KMS-11 (cell line): ENCODE results near the gene MAP1LC3A.

Source experiments
- H2AFZ ChIP-seq: fragments of 200-600 bp; sonication (generic); 2 replicates; pipeline ENCODE4 v1.6.1; 2016; ENCODE audit warnings: antibody characterized with exemption, mixed run types, low read depth
- H3K27ac ChIP-seq: fragments of 200-600 bp; sonication (generic); 2 replicates; pipeline ENCODE4 v1.6.1; 2016; ENCODE audit warnings: mild to moderate bottlenecking, mixed run types
- H3K27me3 ChIP-seq: fragments of 200-600 bp; sonication (generic); 2 replicates; pipeline ENCODE4 v1.6.1; 2017; ENCODE audit warnings: mild to moderate bottlenecking, low read depth, mixed run types, moderate library complexity; ENCODE audit not compliant: insufficient read depth
- H3K36me3 ChIP-seq: fragments of 200-600 bp; sonication (generic); 2 replicates; pipeline ENCODE4 v1.6.1; 2017; ENCODE audit warnings: mild to moderate bottlenecking, mixed run types; ENCODE audit not compliant: insufficient read depth
- H3K4me1 ChIP-seq: fragments of 200-600 bp; sonication (generic); 2 replicates; pipeline ENCODE4 v1.6.1; 2016; ENCODE audit warnings: mild to moderate bottlenecking, low read depth, mixed run types; ENCODE audit not compliant: poor library complexity, severe bottlenecking
- H3K4me2 ChIP-seq: fragments of 200-600 bp; sonication (generic); 2 replicates; pipeline ENCODE4 v1.7.0; 2016; ENCODE audit warnings: mild to moderate bottlenecking, mixed run types
- H3K4me3 ChIP-seq: fragments of 200-600 bp; sonication (generic); IDR thresholded peaks from 2 replicates; pipeline ENCODE4 v1.6.1; 2017; ENCODE audit warnings: low read depth, low read length, mixed read lengths; ENCODE audit not compliant: insufficient read depth
- H3K79me2 ChIP-seq: fragments of 200-600 bp; sonication (generic); 2 replicates; pipeline ENCODE4 v1.6.1; 2016; ENCODE audit warnings: low read depth, mixed run types; ENCODE audit not compliant: insufficient read depth
- H3K9ac ChIP-seq: fragments of 200-600 bp; sonication (generic); 2 replicates; pipeline ENCODE4 v1.6.1; 2016; ENCODE audit warnings: mild to moderate bottlenecking, mixed run types
- H4K20me1 ChIP-seq: fragments of 200-600 bp; sonication (generic); 2 replicates; pipeline ENCODE4 v1.6.1; 2016; ENCODE audit warnings: mild to moderate bottlenecking, mixed run types; ENCODE audit not compliant: insufficient read depth
- CTCF ChIP-seq: fragments of 200-600 bp; sonication (generic); conservative IDR thresholded peaks from 2 replicates; pipeline ENCODE4 v1.6.1; 2017; ENCODE audit warnings: low read depth, mild to moderate bottlenecking, antibody characterized with exemption, low read length, moderate library complexity, mixed read lengths

Gene MAP1LC3A

DNA sequence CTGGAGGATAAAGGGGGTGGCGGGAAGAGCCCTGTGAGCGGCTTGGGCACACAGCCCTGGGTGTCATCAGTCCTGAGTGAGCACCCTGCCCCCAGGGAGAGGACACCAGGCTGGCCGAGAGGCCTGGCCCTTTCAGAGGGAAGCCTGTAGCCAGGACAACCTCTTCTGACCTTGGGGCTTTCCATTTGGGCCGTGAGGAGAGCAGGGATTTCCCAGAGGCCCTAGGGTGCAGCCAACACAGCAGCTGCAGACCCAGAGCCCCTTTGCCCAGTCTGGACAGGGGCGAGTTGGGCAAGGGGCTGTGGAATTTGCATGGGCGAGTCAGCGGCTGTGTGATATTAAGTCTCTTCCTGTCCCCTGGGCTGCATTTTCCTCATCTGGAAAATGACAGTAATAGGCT is 6.3 kb downstream of the MAP1LC3A start:
- Histone ChIP-seq H3K4me2 (no peak overlapping the region), H3K4me1 (peaks cover 11% of the 10 kb centered on the region), H3K27me3 (no peaks in the 10 kb centered on the region), H3K27ac (no peak overlapping the region), H2AFZ (no peak overlapping the region), H4K20me1 (no peaks in the 10 kb centered on the region), H3K79me2 (no peaks in the 10 kb centered on the region), H3K9ac (no peak overlapping the region), H3K4me3 (no peak overlapping the region), H3K36me3 (no peaks in the 10 kb centered on the region)
- TF ChIP-seq CTCF = no peak

DNA sequence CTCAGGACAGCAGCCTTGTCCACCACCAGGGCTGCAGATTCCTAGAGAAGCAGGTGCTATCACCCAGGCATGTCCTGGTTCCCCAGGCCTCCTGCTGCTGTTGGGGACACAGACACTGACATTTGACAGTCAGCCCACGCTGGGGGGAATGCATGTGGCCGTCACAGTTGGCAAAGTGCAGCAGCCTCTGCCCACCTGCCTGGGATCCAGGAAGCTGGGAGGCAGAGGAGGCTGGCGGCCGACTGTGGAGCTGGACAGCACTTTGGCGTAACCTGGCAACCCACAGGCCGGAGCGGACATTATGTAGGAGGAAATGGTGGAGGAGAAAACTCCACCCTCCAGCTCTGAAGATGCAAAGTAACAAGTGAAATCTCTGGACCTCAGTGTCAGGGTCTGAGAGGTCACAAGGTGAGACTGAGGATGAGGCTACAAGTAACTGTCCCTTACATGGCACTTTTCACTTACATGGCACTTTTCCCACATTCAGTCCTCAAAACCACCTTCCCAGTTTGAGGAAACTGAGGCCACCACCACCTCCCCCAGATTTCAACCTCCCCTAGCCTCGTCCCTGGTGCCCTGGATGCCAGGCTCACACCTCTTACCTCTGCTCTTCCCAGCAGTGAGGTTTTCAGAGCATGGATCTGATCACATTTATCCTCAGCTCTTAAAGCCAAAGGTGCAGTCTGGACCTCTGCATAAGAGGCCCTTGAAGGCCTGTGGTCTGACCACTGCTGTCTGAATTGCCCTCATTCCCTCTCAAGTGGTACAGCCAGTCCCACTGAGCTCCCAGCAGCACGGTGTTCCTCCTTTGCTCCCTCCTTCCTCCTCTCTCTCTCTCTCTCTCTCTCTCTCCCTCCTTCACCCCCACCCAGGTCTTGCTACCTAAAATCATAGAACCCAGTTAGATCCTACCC is 8.7 kb downstream of the MAP1LC3A start:
- Histone ChIP-seq H3K4me1 (peaks cover 11% of the 10 kb centered on the region), H3K27me3 (no peaks in the 10 kb centered on the region), H3K9ac (no peak overlapping the region), H4K20me1 (no peaks in the 10 kb centered on the region), H3K4me3 (no peak overlapping the region), H2AFZ (no peak overlapping the region), H3K36me3 (no peaks in the 10 kb centered on the region), H3K79me2 (no peaks in the 10 kb centered on the region), H3K27ac (no peak overlapping the region), H3K4me2 (no peak overlapping the region)
- TF ChIP-seq CTCF = no peak

DNA sequence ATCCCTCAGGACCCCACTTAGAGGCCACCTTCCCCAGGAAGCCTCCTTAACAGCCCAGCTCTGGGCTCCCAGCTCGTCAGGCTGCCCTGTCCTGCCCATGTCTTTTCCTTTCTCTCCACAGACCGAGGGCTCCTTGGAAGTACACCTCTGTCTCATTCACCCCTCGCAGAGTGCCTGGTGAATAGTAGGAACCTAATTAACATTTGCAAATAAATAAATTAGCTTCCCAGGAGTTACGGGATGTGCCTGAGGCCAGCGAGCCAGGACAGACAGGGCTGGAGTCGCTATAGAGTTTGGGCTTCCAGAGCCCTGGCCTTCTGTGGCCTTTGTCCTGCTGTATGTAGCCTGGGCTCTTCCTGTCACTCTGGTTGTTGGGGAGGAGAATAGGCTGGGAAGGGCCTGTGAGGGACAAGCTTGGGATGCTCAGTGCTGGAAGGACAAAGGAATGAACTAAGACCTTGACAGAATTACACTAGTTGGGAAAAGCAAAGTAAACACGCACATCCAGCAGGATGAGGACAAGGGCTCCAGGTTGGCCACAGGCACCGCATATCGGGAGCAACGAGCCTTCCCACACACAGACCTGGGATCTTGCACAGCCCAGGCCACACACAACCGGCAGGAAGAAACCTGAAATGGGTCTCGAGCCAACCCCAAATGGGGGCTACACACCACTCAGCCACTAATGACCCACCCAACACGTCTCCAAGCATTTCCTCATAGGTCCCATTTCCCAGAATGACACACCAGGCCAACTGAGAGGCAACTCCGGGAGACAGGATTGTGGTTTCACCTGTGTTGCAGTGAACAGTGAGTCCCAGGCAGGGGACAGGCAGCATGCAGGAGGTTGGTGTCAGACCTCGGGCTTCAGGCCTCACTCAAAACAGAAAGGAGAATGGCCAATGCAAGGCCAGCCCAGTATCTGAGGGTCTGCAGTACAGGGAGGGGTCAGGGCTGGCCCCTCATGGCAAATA is 9.7 kb downstream of the MAP1LC3A start:
- Histone ChIP-seq H2AFZ (no peak overlapping the region), H3K36me3 (no peaks in the 10 kb centered on the region), H3K27me3 (no peaks in the 10 kb centered on the region), H3K9ac (no peak overlapping the region), H3K4me1 (peaks cover 11% of the 10 kb centered on the region), H3K4me3 (no peak overlapping the region), H3K27ac (no peak overlapping the region), H3K79me2 (no peaks in the 10 kb centered on the region), H3K4me2 (no peak overlapping the region), H4K20me1 (no peaks in the 10 kb centered on the region)
- no peak for TF ChIP-seq CTCF

- no peaks in the 10 kb centered on the region for H3K36me3 ChIP-seq
- no peaks in the 10 kb centered on the region for H4K20me1 ChIP-seq
- H3K27ac ChIP-seq = no peak overlapping the region
- no peak overlapping the region for H3K4me2 ChIP-seq
- H3K9ac ChIP-seq = no peak overlapping the region
- H3K27me3 ChIP-seq = no peaks in the 10 kb centered on the region
- TF ChIP-seq CTCF = no peak
- H3K4me1 ChIP-seq = peaks cover 6% of the 10 kb centered on the region
- H3K4me3 ChIP-seq = no peak overlapping the region
- H2AFZ ChIP-seq = no peak overlapping the region
- no peaks in the 10 kb centered on the region for H3K79me2 ChIP-seq
Measured at GRCh38 chr20:34569598-34569997, 11.1 kb downstream of the MAP1LC3A start.
